ENCODE data around the gene ZMYND8. TPM values are rescaled to one million over a fixed set of nuclear protein-coding genes. Genes with fewer than 3 reads are reported as not detected.

The ZMYND8 gene
- total RNA-seq, 1 experiment from 2014 or later: 29.0 TPM

GRCh38 chr20:47269309-47270165, 87.0 kb downstream of the ZMYND8 start:
- no peak for DNase-seq (ENCODE audit: low read depth, low spot score)
- Histone ChIP-seq H3K4me1 (ENCODE audit: control insufficient read depth in 1 of 2, insufficient read depth in 2 of 2, low read length in 2 of 2) (peaks cover 17 to 18% of the 10 kb centered on the region in 2 experiments), H3K27ac (ENCODE audit: low read depth, low read length) (no peak overlapping the region), H2AFZ (ENCODE audit: low read depth, low read length, poor library complexity, severe bottlenecking) (no peak overlapping the region), H3K4me2 (ENCODE audit: low read length) (no peak overlapping the region), H3K36me3 (ENCODE audit: control insufficient read depth in 1 of 2, insufficient read depth in 2 of 2, low read length in 2 of 2) (peaks cover 4 to 8% of the 10 kb centered on the region in 2 experiments; a peak in 3 of 4 replicates), H3K79me2 (ENCODE audit: insufficient read depth, low read length) (peaks cover 66% of the 10 kb centered on the region), H3K9ac (ENCODE audit: low read length) (no peak overlapping the region), H3K9me3 (ENCODE audit: control insufficient read depth in 1 of 2, insufficient read depth in 1 of 2, low read depth in 1 of 2, low read length in 2 of 2) (no peaks in the 10 kb centered on the region), H3K9me2 (ENCODE audit: insufficient read depth) (no peaks in the 10 kb centered on the region), H3K4me3 (replicated peaks in 1 of 2; ENCODE audit: low read depth in 1 of 2, low read length in 2 of 2) (no peak overlapping the region), H4K20me1 (ENCODE audit: insufficient read depth) (no peaks in the 10 kb centered on the region), H3K27me3 (ENCODE audit: insufficient read depth, low read length) (no peaks in the 10 kb centered on the region)
- ChIA-PET POLR2A (no interaction called here), CTCF (interaction anchor here (7.2 kb wide), 1 partner anchor 113 kb away, joined by 225 read pairs; no protein-coding TSS in a partner anchor), RAD21 (ENCODE audit: low non-redundant PET in 1 of 2, low total read pairs in 2 of 2, uncharacterized antibody in 2 of 2, unreplicated experiment in 2 of 2) (no interaction called here)
- intact Hi-C loops (cut with micrococcal nuclease): loop anchor here (5.0 kb wide), 3 partner anchors 48 to 233 kb away; partner anchors contain the start of gene NCOA3
- BruUV-seq (replicated peaks): no TSS peak
- no peak for ATAC-seq
- no peak for TF ChIP-seq CTCF (IDR thresholded peaks at IDR 0.05 in 2 of 3, conservative IDR thresholded peaks at IDR 0.05 in 1 of 3; ENCODE audit: borderline replicate concordance in 1 of 3, insufficient read depth in 1 of 3, low read depth in 2 of 3, low read length in 2 of 3)
- no peak for TF ChIP-seq ZNF274 (IDR thresholded peaks at IDR 0.05; ENCODE audit: low read depth, low read length)
- no peak for TF ChIP-seq TCF7L2 (IDR thresholded peaks at IDR 0.05; ENCODE audit: borderline replicate concordance, extremely low read depth, insufficient read depth, insufficient read length)
- TF ChIP-seq CEBPB (IDR thresholded peaks at IDR 0.05; ENCODE audit: low read depth): no peak
- no peak for TF ChIP-seq SRF (IDR thresholded peaks at IDR 0.05; ENCODE audit: low read depth)
- no peak for TF ChIP-seq JUND (IDR thresholded peaks at IDR 0.05)
- no peak for TF ChIP-seq EGR1 (IDR thresholded peaks at IDR 0.05; ENCODE audit: low read depth)
- TF ChIP-seq EZH2phosphoT487 (IDR thresholded peaks at IDR 0.05; ENCODE audit: borderline replicate concordance): no peak
- TF ChIP-seq ATF3 (IDR thresholded peaks at IDR 0.05): no peak
- no peak for TF ChIP-seq REST (IDR thresholded peaks at IDR 0.05; ENCODE audit: low read depth)

All from HCT116 (cell line).